Neutrophil (primary cell): ENCODE measurements around the gene NME5.

Experiments used
- H3K27ac ChIP-seq: fragments of 200-600 bp; sonication (generic); 2 replicates; pipeline ENCODE4 v1.5.1; 2016; ENCODE audit warnings: mild to moderate bottlenecking, moderate library complexity
- H3K27me3 ChIP-seq: fragments of 200-600 bp; sonication (generic); 2 replicates; pipeline ENCODE4 v1.6.0; 2016; ENCODE audit warnings: mild to moderate bottlenecking
- H3K36me3 ChIP-seq: fragments of 200-600 bp; sonication (generic); 2 replicates; pipeline ENCODE4 v1.5.1; 2017
- H3K4me1 ChIP-seq, 2 experiments: fragments of 200-600 bp in 1 of 2; sonication (generic) in 1 of 2; 1 replicate in 1 of 2; 2 replicates in 1 of 2; pipeline versions ENCODE4 v1.5.1 to v1.6.1; 2013 to 2016; ENCODE audit warnings: low read depth in 1 of 2, low read length in 1 of 2, mild to moderate bottlenecking in 1 of 2, moderate library complexity in 1 of 2; ENCODE audit not compliant: control insufficient read depth in 1 of 2, insufficient read depth in 1 of 2
- H3K4me3 ChIP-seq, 2 experiments: fragments of 200-600 bp in 1 of 2; sonication (generic) in 1 of 2; 1 replicate in 1 of 2; 2 replicates in 1 of 2; pipeline ENCODE4 v1.5.1; 2013 to 2016; ENCODE audit warnings: low read depth in 1 of 2, low read length in 1 of 2, mild to moderate bottlenecking in 1 of 2, moderate library complexity in 1 of 2
- H3K9me3 ChIP-seq: fragments of 200-600 bp; sonication (generic); 2 replicates; pipeline ENCODE4 v1.5.1; 2016
- TF ChIP-seq, protein P1 (sequence below): fragments of 200-600 bp; sonication (generic); IDR thresholded peaks from 2 replicates; pipeline ENCODE4 v1.5.1; 2016; ENCODE audit warnings: antibody characterized with exemption

The NME5 gene

DNA sequence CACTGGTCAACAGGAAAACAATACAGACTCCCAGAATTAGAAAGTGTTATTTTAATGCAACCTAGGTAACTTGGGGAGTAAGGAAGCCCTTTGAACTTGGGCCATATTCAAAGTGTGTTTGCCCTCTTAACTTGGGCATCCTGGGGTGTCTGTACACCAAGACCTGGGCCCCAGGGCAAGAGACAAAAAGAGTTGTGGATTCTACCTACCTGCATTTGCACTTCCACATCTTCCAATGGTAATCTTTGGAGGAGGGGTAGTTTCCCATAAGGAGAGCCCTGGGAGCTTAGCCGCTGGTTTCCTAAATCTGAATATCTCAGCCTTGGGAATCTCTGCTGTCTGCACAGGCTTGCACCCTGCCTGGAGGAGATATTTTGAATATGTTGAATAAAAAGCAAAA lies 46.9 kb downstream of the NME5 start:
- Histone ChIP-seq H3K27ac (no peak overlapping the region), H3K9me3 (no peaks in the 10 kb centered on the region), H3K4me3 (no peak overlapping the region), H3K36me3 (no peaks in the 10 kb centered on the region), H3K4me1 (peaks cover 8 to 9% of the 10 kb centered on the region in 2 experiments), H3K27me3 (no peaks in the 10 kb centered on the region)
- TF ChIP-seq, protein P1, sequence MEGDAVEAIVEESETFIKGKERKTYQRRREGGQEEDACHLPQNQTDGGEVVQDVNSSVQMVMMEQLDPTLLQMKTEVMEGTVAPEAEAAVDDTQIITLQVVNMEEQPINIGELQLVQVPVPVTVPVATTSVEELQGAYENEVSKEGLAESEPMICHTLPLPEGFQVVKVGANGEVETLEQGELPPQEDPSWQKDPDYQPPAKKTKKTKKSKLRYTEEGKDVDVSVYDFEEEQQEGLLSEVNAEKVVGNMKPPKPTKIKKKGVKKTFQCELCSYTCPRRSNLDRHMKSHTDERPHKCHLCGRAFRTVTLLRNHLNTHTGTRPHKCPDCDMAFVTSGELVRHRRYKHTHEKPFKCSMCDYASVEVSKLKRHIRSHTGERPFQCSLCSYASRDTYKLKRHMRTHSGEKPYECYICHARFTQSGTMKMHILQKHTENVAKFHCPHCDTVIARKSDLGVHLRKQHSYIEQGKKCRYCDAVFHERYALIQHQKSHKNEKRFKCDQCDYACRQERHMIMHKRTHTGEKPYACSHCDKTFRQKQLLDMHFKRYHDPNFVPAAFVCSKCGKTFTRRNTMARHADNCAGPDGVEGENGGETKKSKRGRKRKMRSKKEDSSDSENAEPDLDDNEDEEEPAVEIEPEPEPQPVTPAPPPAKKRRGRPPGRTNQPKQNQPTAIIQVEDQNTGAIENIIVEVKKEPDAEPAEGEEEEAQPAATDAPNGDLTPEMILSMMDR, result no peak

DNA sequence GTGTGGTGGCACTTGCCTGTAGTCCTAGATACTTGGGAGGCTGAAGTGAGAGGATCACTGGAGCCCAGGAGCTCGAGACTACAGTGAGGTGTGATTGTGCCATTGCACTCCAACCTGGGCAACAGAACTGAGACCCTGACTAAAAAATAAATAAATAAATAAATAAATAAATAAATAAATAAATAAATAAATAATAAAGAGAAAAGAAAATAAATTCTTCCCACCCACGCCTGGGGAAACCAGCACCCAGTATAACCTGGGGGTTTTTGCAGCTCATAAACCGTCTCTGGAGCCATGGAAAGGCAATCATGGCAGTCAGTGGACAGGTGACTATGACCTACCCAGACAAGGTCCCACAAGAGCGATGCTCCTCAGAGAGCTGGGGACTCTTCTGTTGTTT lies 47.5 kb downstream of the NME5 start:
- no peaks in the 10 kb centered on the region for H3K36me3 ChIP-seq
- peaks cover 8 to 9% of the 10 kb centered on the region in 2 experiments for H3K4me1 ChIP-seq
- H3K9me3 ChIP-seq, result no peaks in the 10 kb centered on the region
- H3K4me3 ChIP-seq, result no peak overlapping the region
- TF ChIP-seq, protein P1, result no peak
- H3K27ac ChIP-seq, result no peak overlapping the region
- no peaks in the 10 kb centered on the region for H3K27me3 ChIP-seq

DNA sequence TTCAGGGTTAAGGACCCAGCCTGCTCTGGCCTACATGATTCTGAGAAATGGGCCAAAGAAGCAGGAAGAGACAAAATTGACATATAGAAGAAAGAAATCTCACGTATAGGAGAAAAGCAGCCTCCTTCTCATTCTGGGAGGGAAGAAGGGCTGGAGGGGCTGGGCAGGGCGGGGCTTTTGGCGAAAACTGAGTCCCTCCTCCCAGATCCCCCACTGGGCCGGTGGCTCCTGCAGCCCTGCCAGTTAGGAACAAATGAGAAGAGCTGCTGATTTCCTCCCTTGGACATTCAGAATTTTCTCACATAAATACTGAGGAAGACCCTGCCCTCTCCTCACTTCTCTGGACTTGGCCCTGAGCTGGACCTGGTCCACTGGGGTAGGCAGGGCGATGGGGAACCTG lies 55.5 kb downstream of the NME5 start, which contains the start of gene WNT8A:
Gene WNT8A (plus strand): TSS at position 332 of the 400 bp plus-strand sequence. CDS start 95 bp downstream, outside the sequence.
- no peaks in the 10 kb centered on the region for H3K4me1 ChIP-seq
- no peaks in the 10 kb centered on the region for H3K9me3 ChIP-seq
- no peak within 1 kb of the TSS for H3K27ac ChIP-seq
- no peaks in the 10 kb centered on the region for H3K27me3 ChIP-seq
- H3K4me3 ChIP-seq, result no peak within 1 kb of the TSS
- TF ChIP-seq, protein P1, result no peak
- no peaks in the 10 kb centered on the region for H3K36me3 ChIP-seq

DNA sequence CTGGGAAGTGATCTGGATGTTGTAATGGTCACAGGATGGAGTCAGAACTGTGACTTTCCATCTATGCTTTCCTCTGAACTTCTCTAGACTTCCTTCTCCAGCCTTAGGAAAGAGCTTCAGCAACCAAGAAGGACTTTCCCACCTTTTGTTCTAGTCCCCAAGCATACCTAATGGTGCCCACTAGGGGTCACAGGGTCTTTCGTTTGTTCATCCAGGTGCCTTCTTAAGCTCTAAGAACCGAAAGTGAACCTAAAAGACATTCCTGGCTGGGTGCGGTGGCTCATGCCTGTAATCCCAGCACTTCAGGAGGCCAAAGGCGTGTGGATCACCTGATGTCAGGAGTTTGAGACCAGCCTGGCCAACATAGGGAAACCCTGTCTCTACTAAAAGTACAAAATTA lies 57.2 kb downstream of the NME5 start:
- TF ChIP-seq, protein P1, result no peak
- H3K36me3 ChIP-seq, result no peaks in the 10 kb centered on the region
- no peaks in the 10 kb centered on the region for H3K27me3 ChIP-seq
- H3K27ac ChIP-seq, result no peak overlapping the region
- H3K4me1 ChIP-seq, result no peaks in the 10 kb centered on the region
- no peaks in the 10 kb centered on the region for H3K9me3 ChIP-seq
- no peak overlapping the region for H3K4me3 ChIP-seq

DNA sequence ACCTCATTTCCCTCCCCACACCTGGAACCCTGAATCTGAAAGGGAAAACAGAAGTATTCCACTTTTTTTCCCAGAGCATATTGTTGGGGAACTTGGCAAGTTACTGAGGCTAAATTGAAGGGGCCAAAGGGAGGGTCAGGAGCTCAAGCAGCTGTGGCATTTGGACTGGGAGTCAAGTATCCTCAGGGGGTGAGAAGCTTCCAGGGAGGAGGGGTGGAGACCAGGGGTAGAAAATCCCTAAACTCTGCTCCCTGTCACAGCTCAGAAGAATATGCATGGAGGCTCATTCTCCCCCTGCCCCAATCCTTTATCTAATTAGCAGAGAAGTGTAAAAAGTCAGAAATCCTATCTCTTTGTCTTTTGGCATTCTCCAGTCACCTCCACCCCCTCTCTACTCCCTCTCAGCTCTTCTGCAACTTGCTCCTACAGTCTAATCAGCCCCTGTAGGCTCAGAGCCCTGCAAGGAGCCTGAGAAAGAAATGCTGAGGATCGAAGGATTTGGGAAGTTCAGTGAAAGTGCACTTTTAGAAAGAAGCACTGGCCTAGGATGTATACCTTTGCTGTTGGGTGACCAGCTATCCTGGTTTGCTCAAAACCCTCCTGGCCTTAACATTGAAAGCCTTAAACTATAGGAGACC lies 61.1 kb downstream of the NME5 start:
- TF ChIP-seq, protein P1, result no peak
- Histone ChIP-seq H3K36me3 (no peaks in the 10 kb centered on the region), H3K9me3 (no peaks in the 10 kb centered on the region), H3K27me3 (no peaks in the 10 kb centered on the region), H3K4me1 (no peaks in the 10 kb centered on the region), H3K27ac (no peak overlapping the region), H3K4me3 (no peak overlapping the region)
